ENCODE measurements around the gene TSPAN31.

TSPAN31 gene

GRCh38 chr12:57722716-57723629 is 21.9 kb upstream of the TSPAN31 start:
- DNase-seq: no peak

- no peak for DNase-seq
These were observed 21.2 kb upstream of the TSPAN31 start for GRCh38 chr12:57723630-57723962.

GRCh38 chr12:57724003-57724935 is 20.6 kb upstream of the TSPAN31 start:
- no peak for DNase-seq

GRCh38 chr12:57724936-57725740 is 19.7 kb upstream of the TSPAN31 start:
- DNase-seq: no peak

GRCh38 chr12:57725851-57726150 is 19.0 kb upstream of the TSPAN31 start:
- DNase-seq: no peak

- peak in 1 of 2 donors; percentile 42 for DNase-seq
These were observed 18.5 kb upstream of the TSPAN31 start for GRCh38 chr12:57726151-57726883.

GRCh38 chr12:57726884-57727757 is 17.7 kb upstream of the TSPAN31 start:
- no peak for DNase-seq

GRCh38 chr12:57727758-57728395 is 17.0 kb upstream of the TSPAN31 start:
- no peak for DNase-seq

GRCh38 chr12:57729321-57729844 is 15.5 kb upstream of the TSPAN31 start:
- DNase-seq: no peak

GRCh38 chr12:57730336-57731067 is 14.3 kb upstream of the TSPAN31 start:
- DNase-seq: no peak

GRCh38 chr12:57731411-57732080 is 13.3 kb upstream of the TSPAN31 start:
- no peak for DNase-seq

GRCh38 chr12:57732270-57732669 is 12.6 kb upstream of the TSPAN31 start:
- DNase-seq: no peak

- DNase-seq: no peak
These were observed 11.9 kb upstream of the TSPAN31 start for GRCh38 chr12:57732726-57733593.

GRCh38 chr12:57733928-57734327 is 10.9 kb upstream of the TSPAN31 start:
- DNase-seq: no peak

GRCh38 chr12:57734591-57734990 is 10.2 kb upstream of the TSPAN31 start:
- DNase-seq: no peak

- no peak for DNase-seq
These were observed 9.5 kb upstream of the TSPAN31 start for GRCh38 chr12:57735198-57735855.

GRCh38 chr12:57735952-57736740 is 8.7 kb upstream of the TSPAN31 start:
- DNase-seq: no peak

Data from CD4-positive, alpha-beta T cell treated with Interleukin-4 for 1 hour (primary cell).